NCI-H2081 treated with DMSO at 0.1 percent for 48 hours (cell line): ENCODE results near the gene PPP1R9B.

Source experiments
- DNase-seq: peaks from one replicate; lab custom pipeline; 2025; lab: John Stamatoyannopoulos, UW

PPP1R9B gene

DNA sequence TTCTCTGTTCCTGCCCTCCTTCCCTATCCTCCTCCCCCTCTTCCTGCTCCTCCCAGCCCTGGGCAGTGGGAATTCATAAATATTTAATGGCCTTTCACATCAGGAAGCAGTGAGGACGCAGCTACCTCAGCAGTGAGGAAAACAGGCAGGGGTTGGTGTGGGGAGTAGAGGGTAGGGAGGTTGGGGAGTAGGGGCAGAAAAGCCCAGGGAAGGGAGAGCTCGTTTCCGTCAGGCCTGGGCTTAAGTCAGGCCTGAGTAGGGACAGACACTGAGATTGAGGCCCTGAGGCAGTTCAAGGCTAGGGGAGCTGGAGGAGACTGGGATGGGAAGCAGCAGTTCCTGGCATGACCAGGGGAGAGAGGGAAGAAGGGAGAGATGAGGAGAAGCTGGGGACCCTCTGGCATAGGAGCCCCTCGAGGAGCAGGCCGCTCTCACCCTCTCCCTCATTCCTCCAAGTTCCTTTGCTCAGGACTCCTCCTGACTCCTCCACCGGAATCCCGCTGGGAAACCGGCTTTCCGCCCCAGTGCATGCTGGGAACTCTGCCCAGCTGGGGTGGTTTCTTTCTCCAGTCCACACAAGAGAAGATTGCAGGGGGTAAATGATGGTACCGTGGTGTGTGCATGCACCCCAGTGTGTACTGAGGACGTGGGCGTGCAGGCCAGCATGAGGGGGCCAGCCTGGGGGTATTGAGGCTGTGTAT, 26.7 kb downstream of the PPP1R9B start:
- no peak for DNase-seq

DNA sequence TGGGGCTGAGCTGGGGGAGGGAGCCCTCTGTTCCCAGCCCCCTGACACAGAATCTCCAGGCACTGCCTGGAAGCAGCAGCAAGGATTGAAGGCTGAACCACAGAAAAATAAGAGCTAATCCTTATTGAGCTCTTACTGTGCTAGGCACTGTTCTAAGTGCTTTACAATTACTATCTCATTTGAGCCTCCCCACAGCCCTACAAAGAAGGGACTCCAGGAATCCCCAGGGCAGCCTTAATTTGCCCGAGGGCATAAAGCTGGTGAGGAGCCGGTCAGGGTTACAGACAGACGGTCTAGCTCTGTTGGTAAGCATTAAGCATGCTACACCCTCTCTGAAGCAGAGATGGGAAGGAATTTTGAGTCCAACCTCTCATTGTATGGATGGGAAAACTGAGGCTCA, 27.5 kb downstream of the PPP1R9B start:
- no peak for DNase-seq

DNA sequence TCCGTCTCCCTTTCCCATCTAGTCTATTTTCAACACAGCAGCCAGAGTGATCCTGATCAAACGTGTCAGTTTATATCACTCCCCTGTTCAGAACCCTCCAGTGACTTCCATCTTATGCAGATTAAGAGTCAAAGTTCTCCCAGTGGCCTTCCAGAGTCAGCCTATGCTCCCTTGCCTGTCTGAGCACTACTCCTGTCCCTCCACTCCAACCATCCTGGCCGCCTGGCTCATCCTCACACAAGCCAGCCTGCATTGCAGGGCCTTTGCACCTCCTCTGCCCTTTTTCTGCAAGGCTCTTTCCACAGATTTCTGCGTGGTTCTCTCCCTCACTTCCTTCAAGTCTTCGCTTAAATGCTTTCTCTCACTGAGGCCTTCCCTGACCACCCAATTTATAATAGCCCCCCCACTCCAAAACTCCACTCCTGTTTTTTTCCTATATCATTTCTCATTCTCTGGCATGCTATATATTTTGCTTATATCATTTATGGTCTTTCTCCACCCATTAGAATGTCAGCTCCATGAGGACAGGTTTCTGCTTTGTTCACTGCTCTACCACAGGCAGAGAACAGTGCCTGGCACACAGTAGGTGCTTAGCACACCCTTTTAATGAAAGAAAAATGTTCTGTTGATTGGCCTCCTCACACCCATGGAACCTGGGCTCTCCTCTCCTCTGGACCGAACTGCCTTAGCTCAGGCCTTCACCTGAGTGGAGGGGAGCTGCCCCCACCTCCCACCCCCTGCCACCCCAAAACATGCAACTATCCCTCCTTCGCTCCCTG, 29.8 kb downstream of the PPP1R9B start:
- DNase-seq = no peak

DNA sequence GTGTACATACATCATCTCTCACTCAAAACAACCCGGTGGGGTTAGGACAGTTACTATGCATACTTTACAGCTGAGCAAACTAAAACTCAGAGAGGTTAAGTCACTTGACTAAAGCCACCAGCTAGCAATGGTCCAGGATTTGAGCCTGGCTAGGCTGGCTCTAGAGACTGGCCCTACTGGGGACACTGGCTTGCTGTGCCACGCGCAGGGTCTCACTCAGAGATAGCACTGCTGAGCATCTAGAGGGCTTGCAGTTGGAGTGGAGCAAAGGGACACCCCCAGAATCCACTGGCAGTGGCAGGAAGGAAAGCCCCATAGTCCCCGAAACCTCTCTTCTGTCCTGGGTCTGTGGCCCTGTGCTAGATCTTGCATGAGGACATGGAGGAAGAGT, 31.7 kb downstream of the PPP1R9B start:
- no peak for DNase-seq

DNA sequence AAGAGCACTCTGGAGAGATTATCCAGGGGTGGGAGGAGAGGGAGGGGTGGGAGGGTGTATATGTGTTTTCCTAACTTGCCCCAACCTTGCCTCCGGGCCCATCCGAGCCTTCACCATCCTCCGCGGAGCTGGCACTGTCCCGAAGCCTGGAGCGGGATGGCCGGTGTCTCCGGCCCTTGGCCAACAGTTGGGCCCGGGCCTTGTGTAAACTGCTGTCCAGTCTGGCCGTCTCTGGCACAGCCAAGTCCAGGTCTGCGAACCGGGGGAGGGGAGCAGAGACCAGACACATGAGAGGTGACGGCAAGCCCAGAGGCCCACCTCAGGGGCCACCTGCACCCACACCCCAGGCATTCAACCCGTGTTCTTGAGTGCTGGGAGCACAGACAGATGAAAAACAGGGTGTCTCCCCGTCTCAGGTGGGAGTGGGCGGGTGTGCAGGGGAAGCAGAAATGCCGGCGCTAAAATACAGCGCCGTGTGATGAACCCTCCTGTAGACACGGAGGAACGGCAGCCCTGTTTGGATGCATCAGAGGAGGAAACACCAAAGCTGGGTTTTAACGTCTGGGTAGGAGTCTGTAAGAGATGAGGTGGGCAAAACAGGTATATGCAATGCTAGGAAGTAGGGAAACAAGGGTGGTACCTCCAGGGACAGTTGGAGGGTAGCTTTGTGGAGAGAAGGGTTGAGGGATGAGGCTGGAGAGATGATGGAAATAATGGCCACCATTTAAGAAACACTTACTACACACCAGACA, 32.2 kb downstream of the PPP1R9B start:
- no peak for DNase-seq

DNA sequence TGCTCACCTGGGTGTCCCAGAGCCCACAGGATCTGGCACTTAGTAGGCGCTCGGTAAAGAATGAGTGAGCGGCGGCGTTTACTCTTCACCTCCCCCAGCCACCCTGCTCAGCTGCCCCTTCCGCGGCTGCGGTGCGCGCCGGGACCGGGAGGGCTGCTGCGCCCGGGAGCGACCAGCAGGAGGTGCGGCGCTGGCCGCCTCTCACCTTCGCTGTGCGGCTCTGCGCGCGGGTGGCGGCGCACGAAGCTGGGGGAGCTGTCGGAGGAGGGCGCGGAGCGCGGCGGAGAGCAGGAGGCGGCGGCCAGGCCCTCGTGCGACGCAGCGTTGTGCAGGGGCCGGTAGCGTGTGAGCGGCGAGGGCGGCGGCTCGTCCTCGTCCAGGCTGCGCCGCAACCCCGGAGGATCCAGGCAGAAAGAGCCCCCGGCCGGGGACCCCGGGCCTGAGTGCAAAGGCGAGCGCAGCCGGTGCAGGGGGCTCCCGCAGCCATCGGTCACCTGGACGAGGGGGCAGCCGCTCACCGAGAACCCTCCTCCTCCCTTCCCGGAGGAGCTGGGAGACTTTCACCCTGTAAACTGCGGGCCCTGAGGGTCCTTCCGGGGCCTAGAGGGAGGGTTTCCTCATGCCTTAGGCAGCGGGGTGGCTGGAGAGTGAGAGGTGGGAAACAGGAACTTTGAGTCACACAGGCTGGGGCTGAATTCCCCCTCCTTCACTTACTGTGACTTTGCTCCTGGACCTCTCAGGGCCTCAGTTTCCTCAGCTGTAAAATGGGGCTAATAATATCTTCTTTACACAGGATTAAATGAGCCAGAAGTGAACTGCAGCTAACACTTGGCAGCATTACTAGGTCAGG, 33.0 kb downstream of the PPP1R9B start:
- peak; percentile 16 for DNase-seq

DNA sequence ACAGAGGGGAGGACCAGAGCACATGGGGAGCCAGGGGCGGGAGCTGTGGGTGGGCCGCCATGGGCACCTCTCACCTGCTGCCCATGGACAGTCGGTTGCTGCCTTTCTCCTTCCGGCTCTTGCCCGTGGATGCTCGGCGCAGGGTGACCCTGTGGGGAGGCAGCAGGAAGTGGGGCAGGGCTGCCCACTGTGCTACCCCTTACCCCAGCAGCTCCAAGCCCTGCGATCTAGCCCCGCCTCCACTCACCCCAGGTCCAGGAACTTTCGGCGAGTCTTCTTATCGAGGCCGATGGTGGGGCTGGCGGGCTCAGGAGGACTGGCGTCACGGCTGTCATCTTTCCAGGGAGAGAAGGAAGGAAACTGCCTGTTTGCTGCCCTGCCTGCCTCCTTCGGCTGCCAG, 34.7 kb downstream of the PPP1R9B start:
- no peak for DNase-seq

DNA sequence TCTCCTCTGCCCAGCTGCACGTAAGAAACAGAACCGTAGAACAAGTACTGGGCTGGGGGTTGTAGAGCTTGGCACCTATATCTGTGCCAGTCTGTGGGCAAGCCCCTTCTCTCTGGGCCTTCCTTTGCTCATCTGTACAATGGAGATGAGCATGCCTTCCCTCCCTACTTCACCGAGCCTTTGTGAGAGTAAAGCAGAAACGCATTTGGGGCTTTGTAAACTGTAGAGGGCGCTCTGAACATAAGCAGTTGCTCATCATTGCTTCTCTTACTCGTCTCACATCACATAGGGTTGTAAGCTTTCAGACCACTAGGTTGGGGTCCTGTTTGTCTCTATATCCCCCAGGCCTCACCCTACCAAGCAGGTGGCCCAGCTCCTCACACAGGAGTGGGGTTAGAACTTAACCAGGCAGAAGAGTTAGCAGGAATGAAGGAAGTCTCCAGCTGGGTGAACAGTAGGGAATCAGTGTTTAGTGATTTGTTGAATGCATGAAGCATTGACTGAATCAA, 35.6 kb downstream of the PPP1R9B start:
- no peak for DNase-seq

DNA sequence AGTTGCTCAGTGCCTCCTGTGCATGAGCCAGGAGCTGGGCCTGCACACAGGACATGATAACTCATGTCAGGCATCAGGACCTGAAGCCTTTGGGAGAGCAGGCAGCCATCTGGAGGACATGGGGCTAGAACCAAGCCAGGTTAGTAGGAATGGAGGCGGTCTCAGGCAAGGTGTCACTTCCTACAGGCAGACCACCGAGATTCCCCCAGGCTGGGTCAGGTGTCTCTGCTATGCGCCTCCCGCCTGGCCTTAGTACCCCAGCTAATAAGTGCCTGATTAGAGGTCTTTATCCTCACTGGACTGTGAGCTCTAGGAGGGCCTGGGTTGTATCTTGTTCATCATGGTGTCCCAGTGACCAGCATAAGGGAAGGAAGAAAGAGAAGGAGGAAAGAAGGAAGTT, 36.1 kb downstream of the PPP1R9B start:
- no peak for DNase-seq

DNA sequence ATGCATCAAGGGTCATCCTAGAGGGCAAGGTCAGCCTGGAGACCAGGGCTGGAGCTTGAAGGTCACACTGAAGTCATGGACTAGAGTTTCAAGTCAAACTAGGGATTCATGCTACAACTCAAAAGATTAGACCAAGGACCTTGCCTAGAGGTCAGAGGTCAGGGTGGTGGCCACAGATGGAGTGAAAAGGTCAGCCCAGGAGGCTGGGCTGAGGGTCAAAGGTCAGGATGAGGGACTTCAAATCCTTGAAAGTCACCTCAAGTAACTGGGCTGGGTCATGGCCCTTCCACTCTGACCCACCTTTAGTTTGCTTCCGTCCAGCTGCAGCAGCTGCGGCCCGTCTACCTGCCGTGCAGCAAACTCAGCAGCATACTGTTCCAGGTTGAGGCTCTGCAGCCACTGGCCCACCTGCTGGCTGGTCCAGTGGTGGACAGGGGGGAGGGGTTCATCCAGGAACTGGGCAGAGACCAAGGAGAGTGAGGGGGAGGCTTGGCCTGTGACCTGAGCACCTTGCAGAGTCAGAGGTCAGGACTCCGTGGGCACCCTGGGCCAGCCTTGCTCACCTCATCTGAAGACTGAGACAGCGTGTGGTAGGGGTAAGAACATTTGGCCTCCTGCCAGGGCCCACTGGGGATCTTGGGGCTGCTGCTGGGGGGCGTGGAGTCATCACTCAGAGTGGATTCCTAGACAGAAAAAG, 36.7 kb downstream of the PPP1R9B start:
- DNase-seq = no peak

DNA sequence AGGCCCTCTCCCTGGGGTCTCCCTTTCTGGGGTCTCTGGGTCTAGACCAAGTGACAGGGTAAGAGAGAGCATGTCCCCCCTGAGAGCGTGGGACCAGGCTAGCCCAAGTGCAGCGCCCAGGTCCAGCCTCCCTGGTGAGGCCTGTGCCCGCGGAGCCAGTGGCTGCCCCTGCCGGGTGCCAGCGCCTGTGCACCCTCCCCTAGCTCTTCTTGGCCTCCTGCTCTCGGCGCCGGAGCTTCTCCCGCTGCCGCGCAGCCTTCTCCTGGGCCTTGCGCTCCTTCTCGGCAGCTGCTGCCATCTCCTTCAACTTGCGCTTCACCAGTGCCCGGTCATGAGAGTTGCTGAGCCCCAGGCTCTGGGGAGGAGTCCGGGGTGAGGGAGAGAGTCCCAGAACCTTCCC, 37.8 kb downstream of the PPP1R9B start:
- no peak for DNase-seq

DNA sequence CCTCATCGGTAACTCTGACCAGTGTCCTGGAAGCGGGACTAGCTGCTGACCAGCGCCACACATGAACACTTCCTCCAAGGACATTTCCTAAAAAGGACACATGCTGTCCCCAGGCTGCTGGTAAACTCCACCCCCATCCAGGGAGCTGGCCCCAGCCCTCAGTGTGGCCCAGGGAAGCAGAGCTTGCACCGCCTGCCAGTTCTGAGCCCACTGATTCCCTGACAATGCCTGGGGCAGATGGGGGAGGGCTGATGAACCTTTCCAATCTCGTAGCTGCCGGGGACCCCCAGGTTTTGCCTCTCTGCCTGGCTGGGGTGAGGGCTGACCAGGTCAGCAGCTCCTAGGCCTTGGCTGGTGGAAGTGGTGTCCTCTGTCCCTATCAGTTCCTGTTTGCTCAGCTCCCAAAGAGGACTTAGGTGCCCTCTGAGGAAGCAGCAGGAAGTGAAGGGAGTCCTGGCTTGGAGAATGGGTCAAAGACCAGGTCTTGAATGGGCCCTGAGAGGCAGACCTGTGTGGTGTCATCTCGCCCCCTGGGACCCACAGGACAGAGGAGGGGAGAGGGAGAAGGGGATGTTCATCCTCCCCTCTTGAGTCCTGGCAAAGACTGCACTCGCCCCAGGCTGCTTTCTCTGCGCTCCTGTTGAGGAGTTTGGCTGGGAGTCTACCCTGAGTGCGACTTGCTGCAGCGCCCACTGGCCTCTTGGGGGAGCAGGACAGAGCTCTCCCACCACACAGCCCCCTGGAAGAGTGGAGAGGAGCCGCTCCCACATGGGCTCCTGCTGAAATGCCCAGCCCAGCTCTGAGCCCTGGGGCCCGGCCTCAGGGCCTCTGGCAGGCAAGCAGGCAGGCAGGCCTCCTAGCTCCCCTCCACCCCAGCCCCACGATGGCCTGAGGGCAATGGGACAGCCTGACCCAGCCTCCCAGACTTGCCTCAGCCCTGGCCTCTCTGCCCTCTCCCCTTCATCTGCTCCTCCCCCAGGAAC, 38.5 kb downstream of the PPP1R9B start:
- DNase-seq = no peak

DNA sequence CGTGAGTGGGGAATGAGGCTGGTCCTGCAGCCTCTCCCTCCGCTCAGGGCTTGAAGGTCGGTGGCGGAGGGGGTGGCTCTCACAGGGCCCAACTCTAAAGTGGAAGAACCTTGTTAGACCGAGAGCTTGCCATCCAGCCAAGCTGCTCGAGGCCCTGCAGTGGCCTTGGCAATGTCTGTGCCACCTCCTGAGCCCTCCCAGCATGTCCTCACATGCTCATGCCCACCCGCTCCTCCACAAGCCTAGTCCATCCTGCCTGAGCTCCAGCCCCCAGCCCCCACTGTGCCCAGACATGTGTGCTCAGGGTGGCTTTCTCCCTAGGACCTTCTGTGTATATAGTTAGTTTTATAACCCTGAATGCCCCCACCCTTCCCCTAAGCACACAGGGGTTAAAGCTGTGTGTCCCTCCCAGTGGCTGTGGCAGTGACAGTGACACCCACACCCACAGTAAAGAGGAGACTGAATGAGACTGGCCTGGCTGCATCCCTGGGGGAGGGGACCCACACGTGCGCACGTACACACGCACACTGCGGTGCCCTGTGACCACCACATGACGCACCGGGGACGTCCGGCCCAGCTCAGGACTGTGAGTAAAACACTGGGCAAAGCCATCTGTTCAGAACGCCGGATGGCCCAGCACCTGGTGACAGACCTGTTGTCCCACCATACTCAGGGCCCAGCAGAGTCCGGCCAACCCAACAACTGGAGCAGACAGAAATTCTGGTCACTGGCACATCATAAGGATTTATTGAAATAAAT, 39.7 kb downstream of the PPP1R9B start:
- DNase-seq = no peak

DNA sequence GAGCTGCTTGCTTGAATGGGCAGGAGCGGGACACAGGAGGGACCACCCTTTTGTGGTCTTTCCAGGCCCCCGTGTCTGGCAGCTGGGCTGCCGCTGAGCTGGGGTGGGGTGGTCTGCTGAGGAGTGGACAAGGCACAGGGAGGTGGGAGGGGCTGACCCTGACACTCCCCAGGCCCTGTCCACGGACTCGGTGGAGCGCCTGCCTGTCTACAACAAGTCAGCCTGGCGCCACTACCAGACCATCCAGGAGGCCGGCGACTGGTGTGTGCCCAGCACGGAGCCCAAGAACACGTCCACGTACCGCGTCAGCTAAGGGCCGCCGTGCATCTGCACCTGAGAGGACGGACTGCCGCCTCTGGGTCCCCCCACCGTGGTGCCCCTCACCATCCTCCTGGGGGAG, 40.7 kb downstream of the PPP1R9B start:
- no peak for DNase-seq

DNA sequence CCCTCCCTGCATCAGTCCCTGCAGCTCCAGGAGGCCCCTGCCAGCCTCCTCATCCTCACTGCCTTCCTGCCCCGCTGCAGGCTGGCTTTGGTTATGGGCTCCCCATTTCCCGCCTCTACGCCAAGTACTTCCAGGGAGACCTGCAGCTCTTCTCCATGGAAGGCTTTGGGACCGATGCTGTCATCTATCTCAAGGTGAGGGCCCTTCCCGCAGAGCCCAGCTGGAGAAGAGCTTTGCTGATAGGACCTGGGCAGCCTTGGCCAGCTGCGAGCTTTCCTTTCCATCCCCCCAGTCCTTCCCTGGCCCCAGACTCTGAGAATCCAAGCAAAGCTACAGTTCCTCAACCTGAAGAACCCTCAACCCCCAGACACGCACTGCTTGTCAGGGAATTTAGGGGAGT, 41.3 kb downstream of the PPP1R9B start:
- no peak for DNase-seq

DNA sequence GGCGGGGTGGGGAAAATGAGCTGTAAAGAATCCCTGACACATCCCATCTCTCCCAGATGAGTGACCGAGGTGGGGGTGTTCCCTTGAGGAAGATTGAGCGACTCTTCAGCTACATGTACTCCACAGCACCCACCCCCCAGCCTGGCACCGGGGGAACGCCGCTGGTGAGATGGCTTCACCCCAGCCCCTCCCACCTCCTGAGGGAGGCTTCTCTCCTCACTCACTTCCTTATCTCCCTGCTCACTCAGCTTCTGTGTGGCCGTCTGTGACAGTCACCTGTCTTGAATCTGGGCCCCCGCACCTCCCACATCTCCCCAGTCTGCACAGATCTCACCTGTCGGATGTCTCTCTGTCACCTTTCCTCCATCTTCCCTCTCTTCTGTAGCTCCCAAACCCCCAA, 41.9 kb downstream of the PPP1R9B start:
- DNase-seq = no peak

DNA sequence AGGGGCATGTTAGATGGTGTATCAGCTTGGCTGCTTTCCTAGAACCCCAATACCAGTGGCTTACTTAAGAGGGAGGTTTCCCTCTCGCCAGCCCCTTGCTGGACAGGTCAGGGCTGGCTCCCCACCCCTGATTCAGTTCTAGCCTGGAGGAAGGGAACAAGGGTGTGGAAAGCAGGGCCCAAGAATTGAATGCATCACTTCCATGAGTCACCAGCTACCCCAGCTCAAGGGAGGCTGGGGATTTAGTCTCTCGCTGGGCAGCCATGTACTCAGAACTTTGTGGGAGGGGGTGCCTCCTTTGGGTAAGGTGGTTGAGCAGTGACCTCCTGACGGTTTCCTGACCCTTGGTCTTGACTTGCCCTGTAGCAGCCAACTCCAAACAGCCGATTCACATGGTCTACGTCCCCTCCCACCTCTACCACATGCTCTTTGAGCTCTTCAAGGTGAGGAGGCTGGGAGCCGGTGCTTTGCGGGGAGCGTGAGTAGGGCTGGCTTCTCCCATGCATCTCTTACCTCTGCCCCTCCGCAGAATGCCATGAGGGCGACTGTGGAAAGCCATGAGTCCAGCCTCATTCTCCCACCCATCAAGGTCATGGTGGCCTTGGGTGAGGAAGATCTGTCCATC, 42.6 kb downstream of the PPP1R9B start:
- DNase-seq = no peak

DNA sequence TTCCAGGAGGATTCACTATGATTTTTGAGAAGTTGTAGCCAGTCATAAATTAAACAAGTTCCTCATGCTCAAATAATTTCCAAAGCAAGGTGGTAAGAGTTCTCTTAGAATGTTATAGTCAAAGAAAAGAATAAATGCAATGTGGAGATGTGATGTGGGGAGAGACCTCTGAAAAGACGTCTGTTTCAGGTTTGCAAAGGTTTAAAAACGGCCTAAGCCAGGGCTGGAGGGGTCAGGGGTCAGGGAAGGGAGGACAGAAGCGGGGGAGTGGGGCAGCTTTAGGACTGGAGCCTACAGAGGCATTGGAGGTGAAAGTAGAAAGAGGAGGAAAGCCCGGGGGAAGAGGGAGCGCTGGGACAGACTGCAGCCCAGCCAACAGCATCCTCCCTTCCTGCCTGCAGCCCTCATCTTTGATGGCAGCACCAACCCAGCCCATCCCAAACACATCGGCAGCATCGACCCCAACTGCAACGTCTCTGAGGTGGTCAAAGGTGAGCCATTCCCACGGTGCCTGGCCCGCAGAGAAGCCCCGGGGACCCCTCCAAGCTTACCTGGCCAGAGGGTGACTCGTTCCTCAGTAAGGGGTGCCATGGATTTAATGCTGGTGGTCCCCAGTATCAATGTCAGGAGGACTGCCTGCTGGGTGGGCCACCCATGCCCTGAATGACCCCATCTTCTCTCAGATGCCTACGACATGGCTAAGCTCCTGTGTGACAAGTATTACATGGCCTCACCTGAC, 43.9 kb downstream of the PPP1R9B start:
- no peak for DNase-seq
